IgD-negative memory B cell (primary cell): ENCODE measurements around the gene SHQ1. TPM values are rescaled to one million over a fixed set of nuclear protein-coding genes. Genes with fewer than 3 reads are reported as not detected.
A peak's percentile ranks its signal among the peaks of the same experiment; 100 is the strongest.

ENCODE experiments used
- H3K27ac Mint-ChIP-seq, 3 donors: one replicate each; pipeline ENCODE4 v1.8.0; 2020 to 2022; ENCODE audit warnings: mild to moderate bottlenecking in 3 of 3, mixed read lengths in 3 of 3, moderate library complexity in 1 of 3
- H3K27me3 Mint-ChIP-seq: one replicate; pipeline ENCODE4 v1.8.0; 2021; ENCODE audit warnings: mixed read lengths
- H3K36me3 Mint-ChIP-seq: one replicate; pipeline ENCODE4 v1.8.0; 2020; ENCODE audit warnings: mild to moderate bottlenecking, mixed read lengths
- H3K4me1 Mint-ChIP-seq, 3 donors: one replicate each; pipeline ENCODE4 v1.8.0; 2020 to 2022; ENCODE audit warnings: mixed read lengths in 3 of 3, mild to moderate bottlenecking in 1 of 3
- H3K4me3 Mint-ChIP-seq, 4 donors: one replicate each; pipeline ENCODE4 v1.8.0; 2020 to 2022; ENCODE audit warnings: mild to moderate bottlenecking in 4 of 4, mixed read lengths in 4 of 4, moderate library complexity in 3 of 4
- H3K9me3 Mint-ChIP-seq, 3 donors: one replicate each; pipeline ENCODE4 v1.8.0; 2020 to 2021; ENCODE audit warnings: mixed read lengths in 3 of 3, mild to moderate bottlenecking in 1 of 3
- polyA plus RNA-seq: library from polyadenylated mRNA; unstranded; fragments of 300-500 nt; fragmentation: Illumina TruSeq; gene quantifications from one replicate; pipeline ENCODE4 v1.2.3, GENCODE V29; 2021

Gene SHQ1
- polyA plus RNA-seq, 1 donor from 2014 or later, result 12.9 TPM

GRCh38 chr3:72887343-72887704 lies 39.1 kb upstream of the SHQ1 start:
- Mint-ChIP-seq H3K9me3 (peaks cover 3 to 11% (median 7%) of the 10 kb centered on the region in 3 donors), H3K36me3 (no peaks in the 10 kb centered on the region), H3K27me3 (peaks cover 59% of the 10 kb centered on the region), H3K4me1 (peaks cover 4 to 12% (median 5%) of the 10 kb centered on the region in 3 donors), H3K27ac (no peak overlapping the region), H3K4me3 (peak overlapping the region; percentile 18 to 86 (median 67))

GRCh38 chr3:72872183-72872582 lies 23.9 kb upstream of the SHQ1 start:
- H3K4me3 Mint-ChIP-seq, result no peak overlapping the region
- no peaks in the 10 kb centered on the region for H3K9me3 Mint-ChIP-seq
- peaks cover 7% of the 10 kb centered on the region for H3K27me3 Mint-ChIP-seq
- no peak overlapping the region for H3K27ac Mint-ChIP-seq
- peaks cover 3% of the 10 kb centered on the region for H3K36me3 Mint-ChIP-seq
- peaks cover 0 to 2% (median 0%) of the 10 kb centered on the region in 3 donors for H3K4me1 Mint-ChIP-seq

- H3K4me1 Mint-ChIP-seq, result peaks cover 0 to 1% (median 1%) of the 10 kb centered on the region in 3 donors
- H3K9me3 Mint-ChIP-seq, result no peaks in the 10 kb centered on the region
- peaks cover 2% of the 10 kb centered on the region for H3K36me3 Mint-ChIP-seq
- no peak overlapping the region for H3K27ac Mint-ChIP-seq
- no peak overlapping the region for H3K4me3 Mint-ChIP-seq
- H3K27me3 Mint-ChIP-seq, result no peaks in the 10 kb centered on the region
Observed at GRCh38 chr3:72862314-72863090, 14.3 kb upstream of the SHQ1 start.

GRCh38 chr3:72860846-72861245 lies 12.6 kb upstream of the SHQ1 start:
- Mint-ChIP-seq H3K4me3 (no peak overlapping the region), H3K27ac (no peak overlapping the region), H3K36me3 (peaks cover 2% of the 10 kb centered on the region), H3K9me3 (no peaks in the 10 kb centered on the region), H3K27me3 (no peaks in the 10 kb centered on the region), H3K4me1 (peaks cover 0 to 1% (median 1%) of the 10 kb centered on the region in 3 donors)

- no peak overlapping the region for H3K4me3 Mint-ChIP-seq
- H3K36me3 Mint-ChIP-seq, result peaks cover 2% of the 10 kb centered on the region
- H3K27ac Mint-ChIP-seq, result no peak overlapping the region
- no peaks in the 10 kb centered on the region for H3K9me3 Mint-ChIP-seq
- peaks cover 0 to 1% (median 1%) of the 10 kb centered on the region in 3 donors for H3K4me1 Mint-ChIP-seq
- no peaks in the 10 kb centered on the region for H3K27me3 Mint-ChIP-seq
Observed at GRCh38 chr3:72860053-72860452, 11.8 kb upstream of the SHQ1 start.

- Mint-ChIP-seq H3K27me3 (peaks cover 4% of the 10 kb centered on the region), H3K4me3 (no peak overlapping the region), H3K27ac (no peak overlapping the region), H3K36me3 (peaks cover 2% of the 10 kb centered on the region), H3K9me3 (no peaks in the 10 kb centered on the region), H3K4me1 (peaks cover 0 to 1% (median 1%) of the 10 kb centered on the region in 3 donors)
Observed at GRCh38 chr3:72855001-72855400, 6.8 kb upstream of the SHQ1 start.

GRCh38 chr3:72848703-72849081 lies 447 bp upstream of the SHQ1 start:
- H3K4me1 Mint-ChIP-seq, result peaks cover 26 to 38% (median 32%) of the 10 kb centered on the region in 3 donors
- peak overlapping the region; percentile 82 to 91 (median 90) for H3K27ac Mint-ChIP-seq
- peaks cover 2% of the 10 kb centered on the region for H3K27me3 Mint-ChIP-seq
- peak overlapping the region; percentile 90 to 99 (median 96) for H3K4me3 Mint-ChIP-seq
- peaks cover 2% of the 10 kb centered on the region for H3K36me3 Mint-ChIP-seq
- no peaks in the 10 kb centered on the region for H3K9me3 Mint-ChIP-seq

GRCh38 chr3:72847282-72847681 lies 963 bp downstream of the SHQ1 start:
- Mint-ChIP-seq H3K27me3 (peaks cover 2% of the 10 kb centered on the region), H3K9me3 (no peaks in the 10 kb centered on the region), H3K4me3 (peak overlapping the region; percentile 90 to 99 (median 96)), H3K4me1 (peaks cover 26 to 39% (median 32%) of the 10 kb centered on the region in 3 donors), H3K36me3 (peaks cover 3% of the 10 kb centered on the region), H3K27ac (peak overlapping the region in 2 of 3 donors; percentile 18 to 82)

GRCh38 chr3:72846166-72846565 lies 2.1 kb downstream of the SHQ1 start:
- Mint-ChIP-seq H3K27ac (peak overlapping the region; percentile 12 to 39 (median 28)), H3K4me3 (peak overlapping the region; percentile 32 to 97 (median 93)), H3K36me3 (peaks cover 3% of the 10 kb centered on the region), H3K9me3 (no peaks in the 10 kb centered on the region), H3K4me1 (peaks cover 26 to 39% (median 32%) of the 10 kb centered on the region in 3 donors), H3K27me3 (no peaks in the 10 kb centered on the region)

- no peak overlapping the region for H3K4me3 Mint-ChIP-seq
- H3K27me3 Mint-ChIP-seq, result no peaks in the 10 kb centered on the region
- no peaks in the 10 kb centered on the region for H3K9me3 Mint-ChIP-seq
- peaks cover 9% of the 10 kb centered on the region for H3K36me3 Mint-ChIP-seq
- peak overlapping the region in 1 of 3 donors; percentile 42 for H3K27ac Mint-ChIP-seq
- peaks cover 26 to 39% (median 32%) of the 10 kb centered on the region in 3 donors for H3K4me1 Mint-ChIP-seq
Observed at GRCh38 chr3:72844436-72844993, 3.7 kb downstream of the SHQ1 start.

GRCh38 chr3:72839057-72839456 lies 9.2 kb downstream of the SHQ1 start:
- no peaks in the 10 kb centered on the region for H3K27me3 Mint-ChIP-seq
- no peaks in the 10 kb centered on the region for H3K9me3 Mint-ChIP-seq
- peaks cover 16% of the 10 kb centered on the region for H3K36me3 Mint-ChIP-seq
- no peak overlapping the region for H3K4me3 Mint-ChIP-seq
- H3K4me1 Mint-ChIP-seq, result peaks cover 0 to 5% (median 4%) of the 10 kb centered on the region in 3 donors
- H3K27ac Mint-ChIP-seq, result no peak overlapping the region

- Mint-ChIP-seq H3K27ac (no peak overlapping the region), H3K36me3 (peaks cover 13% of the 10 kb centered on the region), H3K4me3 (no peak overlapping the region), H3K4me1 (peaks cover 0 to 5% (median 0%) of the 10 kb centered on the region in 3 donors), H3K9me3 (no peaks in the 10 kb centered on the region), H3K27me3 (no peaks in the 10 kb centered on the region)
Observed at GRCh38 chr3:72836923-72837322, 11.3 kb downstream of the SHQ1 start.

GRCh38 chr3:72836416-72836815 lies 11.8 kb downstream of the SHQ1 start:
- H3K9me3 Mint-ChIP-seq, result no peaks in the 10 kb centered on the region
- H3K27me3 Mint-ChIP-seq, result no peaks in the 10 kb centered on the region
- peaks cover 0 to 5% (median 0%) of the 10 kb centered on the region in 3 donors for H3K4me1 Mint-ChIP-seq
- H3K36me3 Mint-ChIP-seq, result peaks cover 13% of the 10 kb centered on the region
- H3K27ac Mint-ChIP-seq, result no peak overlapping the region
- no peak overlapping the region for H3K4me3 Mint-ChIP-seq

- Mint-ChIP-seq H3K27ac (no peak overlapping the region), H3K27me3 (no peaks in the 10 kb centered on the region), H3K36me3 (peaks cover 9% of the 10 kb centered on the region), H3K4me3 (no peak overlapping the region), H3K9me3 (no peaks in the 10 kb centered on the region), H3K4me1 (peaks cover 0 to 2% (median 0%) of the 10 kb centered on the region in 3 donors)
Observed at GRCh38 chr3:72830452-72831223, 17.6 kb downstream of the SHQ1 start.

- H3K4me1 Mint-ChIP-seq, result no peaks in the 10 kb centered on the region
- no peaks in the 10 kb centered on the region for H3K27me3 Mint-ChIP-seq
- no peak overlapping the region for H3K4me3 Mint-ChIP-seq
- no peaks in the 10 kb centered on the region for H3K9me3 Mint-ChIP-seq
- no peak overlapping the region for H3K27ac Mint-ChIP-seq
- peaks cover 7% of the 10 kb centered on the region for H3K36me3 Mint-ChIP-seq
Observed at GRCh38 chr3:72829701-72830100, 18.5 kb downstream of the SHQ1 start.
